ENCODE measurements around the gene SLC10A6. TPM values are rescaled to one million over a fixed set of nuclear protein-coding genes. Genes with fewer than 3 reads are reported as not detected.

Gene SLC10A6
- total RNA-seq, 2 donors from 2014 or later: 0.32 TPM; not detected in 1

- no peaks in the 10 kb centered on the region for H3K36me3 ChIP-seq
- H3K27ac ChIP-seq: no peak overlapping the region
- 90% methylated on average over 4 of the region's 4 CpGs for WGBS
- H3K9me3 ChIP-seq: no peaks in the 10 kb centered on the region
- intact Hi-C loops (cut with DNase I): no loop called here
- DNase-seq (ENCODE audit: low spot score): no peak
- TF ChIP-seq POLR2AphosphoS5 (IDR thresholded peaks at IDR 0.05) (no peak), CTCF (IDR thresholded peaks at IDR 0.05) (no peak), POLR2A (IDR thresholded peaks at IDR 0.05) (no peak)
- no peaks in the 10 kb centered on the region for H3K4me1 ChIP-seq (replicated peaks)
- no peaks in the 10 kb centered on the region for H3K27me3 ChIP-seq (replicated peaks; ENCODE audit: insufficient read depth)
- no peak overlapping the region for H3K4me3 ChIP-seq
Observed at GRCh38 chr4:86775061-86775460, 74.1 kb downstream of the SLC10A6 start.

Other genes with a start within 250 kb of the SLC10A6 start
- 1 to 10 TPM in 1 of 2 donors, not detected in 1; 3.4 TPM for gene C4orf36, start 43.0 kb upstream of the SLC10A6 start, total RNA-seq
- gene AFF1, start 85.6 kb upstream of the SLC10A6 start, total RNA-seq: 10 to 100 TPM; 69.7 to 92.5 TPM